Smooth muscle cell (in vitro differentiated cells): ENCODE measurements around the gene TUBA8. TPM values are rescaled to one million over a fixed set of nuclear protein-coding genes. Genes with fewer than 3 reads are reported as not detected.
"Not testable (repeated sequence)": the region's sequence is repeated elsewhere in the genome, so short reads cannot be mapped to it uniquely, and the experiment has no call there.

Experiments
- DNase-seq: peaks from one replicate; lab custom pipeline; 2025; ENCODE audit not compliant: unreplicated experiment; lab: John Stamatoyannopoulos, UW
- H2AFZ ChIP-seq: fragments of 200-600 bp; sonication (generic); 2 replicates; pipeline ENCODE4 v1.6.0; 2016; ENCODE audit warnings: antibody characterized with exemption, low read depth, mild to moderate bottlenecking
- H3F3A ChIP-seq: fragments of 200-600 bp; sonication (generic); 2 replicates; pipeline ENCODE4 v1.6.0; 2017; ENCODE audit warnings: antibody characterized with exemption, low read depth
- H3K27ac ChIP-seq: fragments of 200-600 bp; sonication (generic); 2 replicates; pipeline ENCODE4 v1.5.1; 2016; ENCODE audit warnings: low read depth, mild to moderate bottlenecking
- H3K27me3 ChIP-seq: fragments of 200-600 bp; sonication (generic); 2 replicates; pipeline ENCODE4 v1.6.1; 2016; ENCODE audit warnings: low read depth, mild to moderate bottlenecking
- H3K36me3 ChIP-seq: fragments of 200-600 bp; sonication (generic); 2 replicates; pipeline ENCODE4 v1.5.1; 2016; ENCODE audit warnings: low read depth
- H3K4me1 ChIP-seq: fragments of 200-600 bp; sonication (generic); 2 replicates; pipeline ENCODE4 v1.5.1; 2016; ENCODE audit warnings: low read depth
- H3K4me2 ChIP-seq: fragments of 200-600 bp; sonication (generic); 2 replicates; pipeline ENCODE4 v1.6.0; 2016; ENCODE audit warnings: mild to moderate bottlenecking
- H3K4me3 ChIP-seq: fragments of 200-600 bp; sonication (generic); 2 replicates; pipeline ENCODE4 v1.5.1; 2016; ENCODE audit warnings: mild to moderate bottlenecking
- H3K79me2 ChIP-seq: fragments of 200-600 bp; sonication (generic); 2 replicates; pipeline ENCODE4 v1.6.0; 2016; ENCODE audit warnings: low read depth, mild to moderate bottlenecking
- H3K9ac ChIP-seq: fragments of 200-600 bp; sonication (generic); 2 replicates; pipeline ENCODE4 v1.6.0; 2016; ENCODE audit warnings: low read depth
- H3K9me3 ChIP-seq: fragments of 200-600 bp; sonication (generic); replicated peaks from 2 replicates; pipeline ENCODE4 v1.5.1; 2016; ENCODE audit warnings: low read depth
- H4K20me1 ChIP-seq: fragments of 200-600 bp; sonication (generic); 2 replicates; pipeline ENCODE4 v1.6.0; 2016; ENCODE audit warnings: low read depth
- CTCF ChIP-seq: fragments of 200-600 bp; sonication (generic); IDR thresholded peaks from 2 replicates; pipeline ENCODE4 v1.5.1; 2017; ENCODE audit warnings: borderline replicate concordance, mild to moderate bottlenecking, antibody characterized with exemption; ENCODE audit not compliant: insufficient read depth, poor library complexity, severe bottlenecking
- WGBS: methylation state at CpG from one replicate; pipeline ENCODE4 v1.1.7; 2016; ENCODE audit warnings: low lambda C conversion rate; 5-methylcytosine and 5-hydroxymethylcytosine counted together
- polyA plus RNA-seq: library from polyadenylated mRNA; unstranded; fragments of >200 nt; fragmentation: Nextera tagmentation; extraction: Ambion mirVana; gene quantifications from 2 replicates; pipeline ENCODE4 v1.2.1, GENCODE V29; 2016
- total RNA-seq: library from RNA; depleted of rRNA; stranded (reverse); fragments of >200 nt; gene quantifications from 2 replicates; pipeline ENCODE4 v1.2.3, GENCODE V29; 2014

The TUBA8 gene
- total and polyA plus RNA-seq, 2 experiments from 2014 or later: 0.40 to 0.55 TPM

GRCh38 chr22:18103527-18104269 lies 6.9 kb upstream of the TUBA8 start:
- no peak overlapping the region for H3K27ac ChIP-seq
- H2AFZ ChIP-seq: no peak overlapping the region
- no peak overlapping the region for H3K4me2 ChIP-seq
- no peak for DNase-seq
- H3K27me3 ChIP-seq: no peaks in the 10 kb centered on the region
- no peak for TF ChIP-seq CTCF
- no peaks in the 10 kb centered on the region for H3K36me3 ChIP-seq
- H3K9me3 ChIP-seq: no peaks in the 10 kb centered on the region
- no peak overlapping the region for H3K9ac ChIP-seq
- H3K79me2 ChIP-seq: no peaks in the 10 kb centered on the region
- no peaks in the 10 kb centered on the region for H4K20me1 ChIP-seq
- H3K4me1 ChIP-seq: no peaks in the 10 kb centered on the region
- WGBS: 97% methylated on average over 14 of the region's 14 CpGs
- no peak overlapping the region for H3K4me3 ChIP-seq
- H3F3A ChIP-seq: no peaks in the 10 kb centered on the region

- H3K27me3 ChIP-seq: peaks cover 7% of the 10 kb centered on the region
- H3K4me2 ChIP-seq: no peak overlapping the region
- no peaks in the 10 kb centered on the region for H4K20me1 ChIP-seq
- DNase-seq: no peak
- H3K4me3 ChIP-seq: no peak overlapping the region
- H3F3A ChIP-seq: no peaks in the 10 kb centered on the region
- no peaks in the 10 kb centered on the region for H3K4me1 ChIP-seq
- no peaks in the 10 kb centered on the region for H3K79me2 ChIP-seq
- H3K9ac ChIP-seq: no peak overlapping the region
- no peaks in the 10 kb centered on the region for H3K9me3 ChIP-seq
- H3K27ac ChIP-seq: no peak overlapping the region
- WGBS: 98% methylated on average over 4 of the region's 4 CpGs
- no peak for TF ChIP-seq CTCF
- H2AFZ ChIP-seq: no peak overlapping the region
- H3K36me3 ChIP-seq: no peaks in the 10 kb centered on the region
Measured at GRCh38 chr22:18104566-18104965, 6.0 kb upstream of the TUBA8 start.

GRCh38 chr22:18105981-18106380 lies 4.6 kb upstream of the TUBA8 start:
- not testable (repeated sequence) for H3K4me1 ChIP-seq, H4K20me1 ChIP-seq, H3K9ac ChIP-seq, H3K27ac ChIP-seq, H3F3A ChIP-seq, H3K36me3 ChIP-seq, H3K4me2 ChIP-seq, H3K9me3 ChIP-seq, H3K79me2 ChIP-seq, H3K4me3 ChIP-seq, DNase-seq, H2AFZ ChIP-seq
- WGBS: over 99% methylated on average over 7 of the region's 7 CpGs
- H3K27me3 ChIP-seq: peaks cover 21% of the 10 kb centered on the region

GRCh38 chr22:18106550-18107341 lies 3.9 kb upstream of the TUBA8 start:
- H3K27me3 ChIP-seq: peaks cover 28% of the 10 kb centered on the region
- H3K9ac ChIP-seq, H3K27ac ChIP-seq, H3K4me1 ChIP-seq, H3K9me3 ChIP-seq, H3F3A ChIP-seq, H3K4me3 ChIP-seq, DNase-seq, H4K20me1 ChIP-seq, H3K79me2 ChIP-seq, H3K36me3 ChIP-seq, H3K4me2 ChIP-seq, H2AFZ ChIP-seq: not testable (repeated sequence)
- 52% methylated on average over 3 of the region's 4 CpGs for WGBS
